Body of pancreas (tissue), 4 donors: ENCODE data around the gene POU3F1.

Source experiments
- POLR2A ChIP-seq, 3 donors: fragments of 450-650 bp; IDR thresholded peaks; one replicate each; pipeline ENCODE4 v1.6.1; 2016; ENCODE audit warnings: antibody characterized with exemption in 3 of 3, mild to moderate bottlenecking in 2 of 3
- TF ChIP-seq, protein P1 (sequence below), 7 experiments: fragments of 450-650 bp in 4 of 7; fragments of 200-600 bp in 3 of 7; sonication (generic) in 3 of 7; IDR thresholded peaks; one replicate each; pipeline ENCODE4 v1.5.1; 2016 to 2019; ENCODE audit warnings: antibody characterized with exemption in 7 of 7

GRCh38 chr1:38093569-38094520, 47.3 kb upstream of the POU3F1 start:
- TF ChIP-seq, protein P1, sequence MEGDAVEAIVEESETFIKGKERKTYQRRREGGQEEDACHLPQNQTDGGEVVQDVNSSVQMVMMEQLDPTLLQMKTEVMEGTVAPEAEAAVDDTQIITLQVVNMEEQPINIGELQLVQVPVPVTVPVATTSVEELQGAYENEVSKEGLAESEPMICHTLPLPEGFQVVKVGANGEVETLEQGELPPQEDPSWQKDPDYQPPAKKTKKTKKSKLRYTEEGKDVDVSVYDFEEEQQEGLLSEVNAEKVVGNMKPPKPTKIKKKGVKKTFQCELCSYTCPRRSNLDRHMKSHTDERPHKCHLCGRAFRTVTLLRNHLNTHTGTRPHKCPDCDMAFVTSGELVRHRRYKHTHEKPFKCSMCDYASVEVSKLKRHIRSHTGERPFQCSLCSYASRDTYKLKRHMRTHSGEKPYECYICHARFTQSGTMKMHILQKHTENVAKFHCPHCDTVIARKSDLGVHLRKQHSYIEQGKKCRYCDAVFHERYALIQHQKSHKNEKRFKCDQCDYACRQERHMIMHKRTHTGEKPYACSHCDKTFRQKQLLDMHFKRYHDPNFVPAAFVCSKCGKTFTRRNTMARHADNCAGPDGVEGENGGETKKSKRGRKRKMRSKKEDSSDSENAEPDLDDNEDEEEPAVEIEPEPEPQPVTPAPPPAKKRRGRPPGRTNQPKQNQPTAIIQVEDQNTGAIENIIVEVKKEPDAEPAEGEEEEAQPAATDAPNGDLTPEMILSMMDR (IDR thresholded peaks at IDR 0.05) = no peak
- TF ChIP-seq POLR2A (IDR thresholded peaks at IDR 0.05) = no peak
